HG03095 (cell line): ENCODE measurements around the gene VGLL2.

ENCODE experiments used
- ATAC-seq: cut with Tn5 transposase; IDR thresholded peaks from one replicate; pipeline ENCODE4 v1.9.1; 2021; ENCODE audit warnings: moderate library complexity; ENCODE audit not compliant: unreplicated experiment

VGLL2 gene

DNA sequence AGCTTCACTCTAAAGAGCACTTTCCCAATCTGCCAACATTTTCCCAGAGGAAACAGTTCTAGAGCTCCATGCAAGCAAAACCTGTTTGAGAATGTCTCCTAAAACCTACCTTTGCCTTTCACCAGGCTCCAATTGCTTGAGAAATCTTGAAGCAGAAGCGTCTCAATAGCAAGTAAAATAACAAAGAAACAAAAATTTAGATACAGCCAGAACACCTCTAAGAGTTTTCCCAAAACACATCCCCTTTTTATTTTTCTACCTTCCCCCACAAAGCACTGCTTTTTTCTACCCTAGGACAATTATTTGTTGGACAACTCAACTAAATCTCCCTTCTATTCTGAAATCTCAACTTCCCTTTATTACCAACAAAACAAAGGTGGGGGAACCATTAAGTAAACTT, 3.6 kb downstream of the VGLL2 start:
- no peak for ATAC-seq

GRCh38 chr6:117269638-117270054, 4.3 kb downstream of the VGLL2 start:
- ATAC-seq = no peak

DNA sequence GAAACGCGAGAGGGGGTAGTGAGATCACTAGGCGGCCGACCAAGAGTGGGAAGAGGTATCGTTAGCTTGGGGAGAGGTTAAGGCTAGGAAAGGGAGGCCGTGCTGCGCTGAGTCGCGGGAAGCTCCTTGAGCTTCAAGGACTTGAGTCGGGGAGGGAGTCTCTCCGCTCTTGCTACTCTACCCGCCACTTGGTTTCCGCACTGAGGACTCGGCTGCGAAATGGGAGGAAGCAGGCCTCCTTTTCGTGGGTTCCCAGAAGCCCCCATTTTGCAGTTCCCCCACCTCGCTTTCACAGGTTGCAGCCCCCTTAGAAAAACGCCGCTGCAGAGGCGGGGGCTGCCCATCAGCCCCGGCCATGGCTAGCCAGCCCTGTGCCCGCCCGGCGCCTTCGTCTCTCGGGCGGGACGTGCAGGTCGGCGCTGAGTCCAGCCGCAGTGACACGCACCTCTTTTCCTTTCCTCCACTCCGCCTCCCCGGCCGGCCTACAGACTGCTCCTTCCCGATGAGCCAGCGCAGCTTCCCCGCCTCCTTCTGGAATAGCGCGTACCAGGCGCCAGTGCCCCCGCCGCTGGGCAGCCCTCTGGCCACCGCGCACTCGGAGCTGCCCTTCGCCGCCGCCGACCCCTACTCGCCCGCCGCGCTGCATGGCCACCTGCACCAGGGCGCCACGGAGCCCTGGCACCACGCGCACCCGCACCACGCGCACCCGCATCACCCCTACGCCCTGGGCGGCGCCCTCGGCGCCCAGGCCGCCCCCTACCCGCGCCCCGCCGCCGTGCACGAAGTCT, 4.9 kb downstream of the VGLL2 start:
- no peak for ATAC-seq

GRCh38 chr6:117270843-117271507, 5.6 kb downstream of the VGLL2 start:
- ATAC-seq = no peak

GRCh38 chr6:117272032-117272866, 6.9 kb downstream of the VGLL2 start:
- no peak for ATAC-seq

GRCh38 chr6:117272891-117273290, 7.5 kb downstream of the VGLL2 start:
- ATAC-seq = no peak

DNA sequence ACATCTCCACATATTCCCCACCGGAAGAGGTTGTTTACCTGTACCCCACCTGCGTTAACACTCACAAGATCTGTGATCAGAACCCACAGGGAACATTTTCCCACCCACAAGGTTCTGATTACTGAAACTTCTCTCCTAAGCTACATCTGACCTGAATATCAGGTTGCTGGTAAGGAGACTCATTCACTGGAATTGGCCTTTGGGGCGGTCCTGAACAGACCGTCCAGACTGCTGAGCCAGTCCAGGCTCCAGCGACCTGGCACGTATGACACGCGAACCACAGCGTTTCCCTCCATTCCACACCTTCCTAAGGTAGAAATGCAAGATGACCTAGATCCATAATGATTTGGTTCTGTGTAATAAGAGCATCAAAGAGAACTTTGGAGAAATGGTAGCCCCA, 9.8 kb downstream of the VGLL2 start:
- ATAC-seq = no peak

- ATAC-seq = no peak
Observed at GRCh38 chr6:117275711-117276110, 10.4 kb downstream of the VGLL2 start.

DNA sequence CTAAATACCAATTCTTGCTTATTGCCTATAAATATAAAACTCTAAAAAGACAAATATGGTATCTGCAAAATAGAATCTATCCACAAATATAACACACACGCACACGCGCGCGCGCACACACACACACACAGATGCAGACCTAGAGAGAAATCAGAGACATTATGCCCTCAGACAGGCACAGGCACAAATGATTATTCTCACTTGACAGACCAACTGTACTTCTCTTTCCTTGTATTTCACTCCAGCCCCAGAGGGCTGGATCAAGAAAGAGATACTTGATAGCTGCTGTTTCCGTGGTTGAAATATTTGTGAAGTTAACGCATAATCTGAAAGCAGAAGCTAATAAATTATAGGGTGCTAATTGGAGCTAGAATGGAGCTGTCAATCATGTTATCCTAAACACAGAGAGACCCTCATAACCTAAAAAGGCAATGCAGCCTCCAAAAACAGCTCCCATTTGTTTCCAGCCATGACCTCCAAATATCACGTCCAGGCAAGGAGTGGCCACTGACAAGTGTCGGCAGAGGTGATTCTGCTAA, 11.5 kb downstream of the VGLL2 start:
- no peak for ATAC-seq

- no peak for ATAC-seq
Observed at GRCh38 chr6:117280922-117281321, 15.6 kb downstream of the VGLL2 start.

DNA sequence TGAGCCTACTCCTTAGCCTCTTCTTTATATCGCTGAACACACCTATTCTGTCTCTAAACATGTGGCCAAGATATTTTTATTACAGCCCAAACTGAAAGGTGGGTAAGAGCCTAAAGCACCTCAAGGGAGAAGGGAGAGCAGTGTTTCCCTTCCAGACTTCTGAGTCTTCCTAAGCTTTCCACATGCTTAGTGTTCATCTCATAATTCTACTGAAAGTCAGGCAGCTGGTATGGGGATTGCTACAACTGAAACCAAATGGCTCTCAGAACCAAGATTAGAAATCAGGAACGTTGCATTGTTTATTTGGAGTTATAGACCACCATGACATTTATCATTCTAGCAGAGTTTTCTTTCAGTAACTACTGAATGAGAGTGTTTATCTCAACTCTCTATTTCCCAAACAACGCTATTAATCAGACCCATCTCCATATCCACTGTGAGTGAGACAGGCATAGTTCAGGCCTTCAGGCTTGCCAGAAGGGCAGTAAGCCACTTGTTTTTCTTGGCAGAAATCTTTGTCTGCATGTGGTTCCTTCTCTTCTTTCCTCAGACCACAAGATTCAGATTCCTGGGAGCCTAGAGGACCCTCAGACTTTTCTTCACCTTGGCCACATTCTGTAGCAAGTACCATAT, 22.8 kb downstream of the VGLL2 start:
- ATAC-seq = no peak

- ATAC-seq = no peak
Observed at GRCh38 chr6:117290173-117290846, 25.0 kb downstream of the VGLL2 start.

GRCh38 chr6:117298941-117299340, 33.6 kb downstream of the VGLL2 start:
- no peak for ATAC-seq

DNA sequence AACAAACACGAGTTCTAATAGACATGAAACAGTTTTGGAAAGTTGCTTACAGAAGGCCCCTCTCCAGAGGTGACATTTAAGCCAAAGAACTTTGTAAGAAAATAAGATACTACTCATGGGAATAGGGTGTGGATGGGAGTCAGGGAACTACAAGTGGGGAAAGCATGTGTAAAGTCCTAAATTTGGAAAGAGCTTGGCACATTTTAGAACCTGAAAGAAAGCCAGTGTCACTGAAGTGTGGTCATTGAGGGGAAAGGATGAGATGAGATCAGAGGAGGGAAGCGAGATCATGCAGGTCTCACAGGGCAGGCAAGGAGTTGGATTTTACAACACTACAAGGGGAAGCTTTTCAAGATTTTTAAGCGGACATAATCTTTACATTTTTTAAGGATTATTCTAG, 38.0 kb downstream of the VGLL2 start:
- no peak for ATAC-seq

DNA sequence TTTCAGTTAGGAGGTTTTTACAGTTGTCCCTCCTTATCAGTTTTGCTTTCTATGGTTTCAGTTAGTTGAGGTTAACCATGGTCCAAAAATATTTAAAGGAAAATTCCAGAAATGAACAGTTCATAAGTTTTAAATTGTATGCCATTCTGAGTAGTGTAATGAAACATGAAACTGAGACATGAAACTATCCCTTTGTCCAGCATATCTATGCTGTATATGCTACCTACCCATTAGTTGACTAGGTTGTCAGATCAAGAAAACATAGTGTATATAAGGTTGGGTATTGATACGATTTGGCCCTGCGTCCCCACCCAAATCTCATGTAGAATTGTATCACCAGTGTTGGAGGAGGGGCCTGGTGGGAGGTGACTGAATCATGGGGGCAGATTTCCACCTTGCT, 39.1 kb downstream of the VGLL2 start:
- ATAC-seq = no peak

DNA sequence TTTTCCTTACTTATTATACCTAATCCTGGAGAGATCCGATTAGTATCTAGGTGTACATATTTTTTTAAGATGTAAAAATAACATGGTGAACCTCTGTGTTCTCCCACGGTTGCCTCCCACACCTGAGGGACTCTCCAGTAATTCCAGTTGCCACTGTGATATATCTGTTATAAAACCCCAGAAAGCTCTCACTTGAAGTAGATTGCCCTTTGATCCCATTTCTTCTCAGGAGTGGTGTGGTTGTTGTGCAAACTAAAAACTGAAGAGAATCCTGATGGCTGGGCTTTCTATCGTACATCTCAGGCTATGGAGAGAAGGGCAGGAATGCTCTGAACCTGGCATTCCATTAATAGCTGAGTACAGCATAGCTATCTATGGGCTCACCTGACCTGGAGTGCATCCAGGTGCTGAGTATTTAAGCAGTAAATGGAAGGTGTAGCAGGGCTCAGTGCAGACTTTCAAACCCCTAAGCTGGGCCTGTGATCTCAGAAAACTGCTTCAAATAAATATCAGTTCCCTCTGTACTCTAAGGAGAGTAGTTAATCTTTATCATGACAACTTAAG, 41.0 kb downstream of the VGLL2 start:
- no peak for ATAC-seq

DNA sequence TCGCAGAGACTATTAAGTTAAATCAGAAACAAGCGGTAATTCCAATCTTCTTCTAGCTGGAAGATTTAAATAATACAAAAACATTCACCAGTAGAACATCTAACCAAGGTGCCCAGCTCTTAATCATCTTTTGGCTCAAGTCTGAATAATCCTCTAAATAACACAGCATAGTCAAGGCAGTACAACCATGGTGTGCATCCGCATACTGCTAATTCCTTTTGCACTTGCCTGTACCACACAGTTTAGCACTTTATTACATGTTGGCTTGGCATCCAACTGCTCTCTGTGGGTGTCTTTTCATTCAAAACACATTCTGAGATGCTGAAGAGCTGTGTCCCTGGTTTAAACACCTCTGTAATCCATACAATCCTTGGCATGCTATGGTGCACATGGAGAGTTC, 42.3 kb downstream of the VGLL2 start:
- no peak for ATAC-seq

DNA sequence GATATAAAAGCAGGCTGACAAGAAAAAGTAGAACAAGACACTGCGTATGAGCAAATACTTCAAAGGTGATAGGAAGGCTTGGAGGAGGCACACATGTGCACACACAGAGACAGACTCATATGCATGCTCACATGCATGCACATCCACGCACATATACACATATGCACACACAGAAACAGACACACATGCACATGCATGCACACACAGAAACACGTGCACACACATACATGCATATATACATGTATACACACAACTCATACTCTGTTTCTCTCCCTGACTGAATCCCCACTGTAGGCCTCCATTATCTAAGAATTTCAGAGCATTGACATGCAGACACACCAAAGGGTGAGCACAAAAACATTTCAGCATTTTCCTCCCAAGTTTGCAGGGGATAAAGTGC, 43.7 kb downstream of the VGLL2 start:
- ATAC-seq = no peak

GRCh38 chr6:117309611-117310010, 44.3 kb downstream of the VGLL2 start:
- no peak for ATAC-seq

DNA sequence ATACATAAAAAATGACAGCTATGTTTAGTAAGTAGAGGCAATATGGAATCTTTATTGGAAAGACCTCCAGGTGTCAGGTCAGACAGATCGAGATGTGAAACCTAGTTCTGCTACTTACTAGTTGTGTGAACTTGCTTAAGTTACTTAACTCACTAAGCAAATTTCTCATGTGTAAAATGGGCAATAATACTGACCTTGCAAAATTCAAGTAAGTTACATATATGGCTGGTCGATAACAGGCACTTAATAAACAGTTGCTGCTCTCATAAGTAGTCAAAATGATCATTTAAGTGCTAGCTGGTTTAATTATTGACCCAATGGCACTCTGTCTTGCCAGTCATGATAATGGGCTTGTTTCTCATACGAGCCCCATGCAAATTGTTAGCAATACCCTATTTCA, 46.0 kb downstream of the VGLL2 start:
- no peak for ATAC-seq
